H9 (cell line): ENCODE results near the gene CCND2. TPM values are rescaled to one million over a fixed set of nuclear protein-coding genes. Genes with fewer than 3 reads are reported as not detected.

Source experiments
- DNase-seq: peaks from one replicate; pipeline ENCODE4 v3.0.0-alpha.2; 2017
- H2AFZ ChIP-seq: one replicate; pipeline ENCODE4 v1.6.1; 2013; ENCODE audit warnings: mild to moderate bottlenecking, low read length, control low read depth, moderate library complexity
- H2AK5ac ChIP-seq: 2 replicates; pipeline ENCODE4 v1.6.1; 2013; ENCODE audit warnings: low read length, control low read depth, mixed read lengths; ENCODE audit not compliant: insufficient read length
- H2BK120ac ChIP-seq: one replicate; pipeline ENCODE4 v1.6.1; 2013; ENCODE audit warnings: low read depth, mild to moderate bottlenecking, low read length, control low read depth, inconsistent platforms; ENCODE audit not compliant: poor library complexity, severe bottlenecking
- H2BK12ac ChIP-seq: 2 replicates; pipeline ENCODE4 v1.6.1; 2013; ENCODE audit warnings: low read length, control low read depth, mixed read lengths, low read depth; ENCODE audit not compliant: insufficient read length
- H2BK15ac ChIP-seq: 2 replicates; pipeline ENCODE4 v1.6.1; 2013; ENCODE audit warnings: low read depth, low read length, control low read depth
- H2BK20ac ChIP-seq: one replicate; pipeline ENCODE4 v1.6.1; 2013; ENCODE audit warnings: low read depth, mild to moderate bottlenecking, low read length, control low read depth, inconsistent platforms; ENCODE audit not compliant: poor library complexity, severe bottlenecking
- H2BK5ac ChIP-seq: 2 replicates; pipeline ENCODE4 v1.6.1; 2013; ENCODE audit warnings: low read length, control low read depth, mixed read lengths; ENCODE audit not compliant: insufficient read length
- H3K14ac ChIP-seq: 2 replicates; pipeline ENCODE4 v1.6.1; 2013; ENCODE audit warnings: low read length, control low read depth; ENCODE audit not compliant: insufficient read depth
- H3K18ac ChIP-seq: 2 replicates; pipeline ENCODE4 v1.6.1; 2013; ENCODE audit warnings: low read depth, mild to moderate bottlenecking, mixed read lengths, low read length, control low read depth; ENCODE audit not compliant: insufficient read length
- H3K23ac ChIP-seq: 2 replicates; pipeline ENCODE4 v1.6.1; 2013; ENCODE audit warnings: low read length, control low read depth, mixed read lengths, low read depth; ENCODE audit not compliant: insufficient read length
- H3K23me2 ChIP-seq: 2 replicates; pipeline ENCODE4 v1.6.1; 2013; ENCODE audit warnings: low read depth, mild to moderate bottlenecking, mixed read lengths, low read length, control low read depth; ENCODE audit not compliant: insufficient read length, poor library complexity, severe bottlenecking
- H3K27ac ChIP-seq: 2 replicates; pipeline ENCODE4 v1.5.1; 2013; ENCODE audit warnings: low read length, control low read depth, mixed read lengths, low read depth; ENCODE audit not compliant: insufficient read length
- H3K27me3 ChIP-seq: 2 replicates; pipeline ENCODE4 v1.6.1; 2013; ENCODE audit warnings: low read length, control low read depth, inconsistent platforms; ENCODE audit not compliant: insufficient read depth
- H3K4ac ChIP-seq: 2 replicates; pipeline ENCODE4 v1.6.1; 2013; ENCODE audit warnings: low read depth, mild to moderate bottlenecking, control low read depth, inconsistent platforms, low read length, moderate library complexity
- H3K4me1 ChIP-seq: 2 replicates; pipeline ENCODE4 v1.6.1; 2013; ENCODE audit warnings: low read length, control low read depth, inconsistent platforms; ENCODE audit not compliant: insufficient read depth
- H3K4me2 ChIP-seq: 2 replicates; pipeline ENCODE4 v1.6.1; 2013; ENCODE audit warnings: low read length, control low read depth, mixed read lengths; ENCODE audit not compliant: insufficient read length, insufficient read depth
- H3K56ac ChIP-seq: 2 replicates; pipeline ENCODE4 v1.6.1; 2013; ENCODE audit warnings: low read depth, mild to moderate bottlenecking, mixed read lengths, low read length, control low read depth; ENCODE audit not compliant: insufficient read length
- H3K79me1 ChIP-seq: 2 replicates; pipeline ENCODE4 v1.6.1; 2013; ENCODE audit warnings: low read depth, mild to moderate bottlenecking, moderate library complexity, low read length, control low read depth, inconsistent platforms; ENCODE audit not compliant: insufficient read depth, poor library complexity, severe bottlenecking
- H3K79me2 ChIP-seq: 2 replicates; pipeline ENCODE4 v1.6.1; 2013; ENCODE audit warnings: low read length, control low read depth, inconsistent platforms; ENCODE audit not compliant: insufficient read depth
- H3K9ac ChIP-seq: 2 replicates; pipeline ENCODE4 v1.6.1; 2013; ENCODE audit warnings: low read length, control low read depth, mixed read lengths; ENCODE audit not compliant: insufficient read length; ENCODE audit errors: extremely low read depth
- H3K9me3 ChIP-seq: one replicate; pipeline ENCODE4 v1.6.1; 2013; ENCODE audit warnings: low read depth, low read length, inconsistent platforms; ENCODE audit not compliant: control insufficient read depth
- H3T11ph ChIP-seq: one replicate; pipeline ENCODE4 v1.6.1; 2013; ENCODE audit warnings: mild to moderate bottlenecking, low read length, control low read depth, inconsistent platforms
- H4K20me1 ChIP-seq: one replicate; pipeline ENCODE4 v1.6.1; 2013; ENCODE audit not compliant: control insufficient read depth, insufficient read length, insufficient read depth
- H4K5ac ChIP-seq: 2 replicates; pipeline ENCODE4 v1.6.1; 2013; ENCODE audit warnings: low read depth, mild to moderate bottlenecking, mixed read lengths, low read length, control low read depth; ENCODE audit not compliant: insufficient read length
- H4K8ac ChIP-seq: replicated peaks from 2 replicates; pipeline ENCODE4 v1.6.1; 2013; ENCODE audit warnings: low read length, control low read depth, mixed read lengths, low read depth; ENCODE audit not compliant: insufficient read length
- H4K91ac ChIP-seq: 2 replicates; pipeline ENCODE4 v1.6.1; 2013; ENCODE audit warnings: low read depth, mild to moderate bottlenecking, moderate library complexity, mixed read lengths, low read length, control low read depth; ENCODE audit not compliant: insufficient read length
- H3K27ac Mint-ChIP-seq, 3 experiments: 2 replicates in 2 of 3; 3 replicates in 1 of 3; pipeline ENCODE4 v1.8.0; 2020 to 2021; ENCODE audit warnings: mixed read lengths in 3 of 3, mild to moderate bottlenecking in 1 of 3, moderate library complexity in 1 of 3
- H3K27me3 Mint-ChIP-seq: 2 replicates; pipeline ENCODE4 v1.8.0; 2021; ENCODE audit warnings: low read depth, mild to moderate bottlenecking, moderate library complexity, mixed read lengths
- H3K36me3 Mint-ChIP-seq, 3 experiments: 2 replicates in 2 of 3; 3 replicates in 1 of 3; pipeline ENCODE4 v1.8.0; 2020 to 2021; ENCODE audit warnings: low read depth in 3 of 3, mixed read lengths in 3 of 3; ENCODE audit not compliant: insufficient read depth in 1 of 3
- H3K4me1 Mint-ChIP-seq, 2 experiments: 2 replicates each; pipeline ENCODE4 v1.8.0; 2020; ENCODE audit warnings: mixed read lengths in 2 of 2
- H3K4me3 Mint-ChIP-seq, 2 experiments: 2 replicates in 1 of 2; 3 replicates in 1 of 2; pipeline ENCODE4 v1.8.0; 2020 to 2021; ENCODE audit warnings: mild to moderate bottlenecking in 2 of 2, mixed read lengths in 2 of 2, moderate library complexity in 1 of 2
- H3K9me3 Mint-ChIP-seq, 2 experiments: 2 replicates in 1 of 2; 3 replicates in 1 of 2; pipeline ENCODE4 v1.8.0; 2020; ENCODE audit warnings: mild to moderate bottlenecking in 2 of 2, mixed read lengths in 2 of 2, moderate library complexity in 1 of 2
- WGBS: extraction: QIAGEN DNeasy Blood & Tissue Kit; methylation state at CpG from one replicate; pipeline ENCODE4 v1.1.7; 2013; ENCODE audit warnings: missing lambda C conversion rate, low lambda C conversion rate, mixed read lengths; ENCODE audit not compliant: insufficient read length; ENCODE audit errors: extremely low coverage; 5-methylcytosine and 5-hydroxymethylcytosine counted together
- total RNA-seq: library from RNA; stranded (reverse); gene quantifications from 2 replicates; pipeline ENCODE4 v1.2.1, GENCODE V29; 2021
- TF ChIP-seq, protein P1 (sequence below): fragments of 200-600 bp; sonication (generic); conservative IDR thresholded peaks from 3 replicates; pipeline ENCODE4 v1.8.0; 2021; ENCODE audit warnings: antibody characterized with exemption, mild to moderate bottlenecking

Gene CCND2
- total RNA-seq, 1 experiment from 2014 or later: 104 TPM

DNA sequence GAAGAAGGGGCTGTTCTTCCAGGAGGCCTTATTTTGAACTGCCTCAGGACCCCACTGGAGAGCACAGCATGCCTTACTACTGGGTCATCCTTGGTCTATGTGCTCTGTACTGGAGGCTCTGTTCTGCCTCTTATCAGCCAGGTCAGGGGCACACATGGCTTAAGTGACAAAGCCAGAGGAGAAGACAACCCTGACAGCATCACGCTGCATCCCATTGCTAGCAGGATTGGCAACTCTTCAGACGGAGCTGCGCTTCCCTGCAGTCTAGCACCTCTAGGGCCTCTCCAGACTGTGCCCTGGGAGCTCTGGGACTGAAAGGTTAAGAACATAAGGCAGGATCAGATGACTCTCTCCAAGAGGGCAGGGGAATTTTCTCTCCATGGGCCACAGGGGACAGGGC, 30.2 kb downstream of the CCND2 start:
- Histone ChIP-seq H3K79me2 (no peaks in the 10 kb centered on the region), H2BK12ac (no peak overlapping the region), H3K23ac (no peak overlapping the region), H3K4me1 (no peaks in the 10 kb centered on the region; the same call in 1 of the 2 replicates), H3K9ac (no peak overlapping the region), H4K5ac (no peak overlapping the region), H3K14ac (no peak overlapping the region), H3K4ac (no peak overlapping the region), H3K56ac (no peak overlapping the region), H4K20me1 (no peaks in the 10 kb centered on the region), H3K27me3 (no peaks in the 10 kb centered on the region), H3K79me1 (peaks cover 4% of the 10 kb centered on the region), H3T11ph (no peak overlapping the region), H3K27ac (no peak overlapping the region), H2AK5ac (no peak overlapping the region), H4K91ac (no peak overlapping the region), H2AFZ (no peak overlapping the region), H2BK5ac (no peak overlapping the region), H2BK120ac (no peak overlapping the region), H3K4me2 (no peak overlapping the region), H3K23me2 (no peaks in the 10 kb centered on the region), H2BK15ac (no peak overlapping the region), H3K18ac (no peak overlapping the region), H4K8ac (no peak overlapping the region), H2BK20ac (no peak overlapping the region), H3K9me3 (no peaks in the 10 kb centered on the region)
- DNase-seq: no peak
- H3K9me3 Mint-ChIP-seq: no peaks in the 10 kb centered on the region
- H3K36me3 Mint-ChIP-seq: peaks cover 32 to 67% (median 56%) of the 10 kb centered on the region in 3 experiments
- peaks cover 24 to 25% of the 10 kb centered on the region in 2 experiments for H3K4me1 Mint-ChIP-seq
- H3K4me3 Mint-ChIP-seq: no peak overlapping the region
- no CpG with 5 or more reads among the region's 3 CpGs for WGBS
- H3K27ac Mint-ChIP-seq: no peak overlapping the region; a peak in 1 of 7 replicates
- TF ChIP-seq, protein P1, sequence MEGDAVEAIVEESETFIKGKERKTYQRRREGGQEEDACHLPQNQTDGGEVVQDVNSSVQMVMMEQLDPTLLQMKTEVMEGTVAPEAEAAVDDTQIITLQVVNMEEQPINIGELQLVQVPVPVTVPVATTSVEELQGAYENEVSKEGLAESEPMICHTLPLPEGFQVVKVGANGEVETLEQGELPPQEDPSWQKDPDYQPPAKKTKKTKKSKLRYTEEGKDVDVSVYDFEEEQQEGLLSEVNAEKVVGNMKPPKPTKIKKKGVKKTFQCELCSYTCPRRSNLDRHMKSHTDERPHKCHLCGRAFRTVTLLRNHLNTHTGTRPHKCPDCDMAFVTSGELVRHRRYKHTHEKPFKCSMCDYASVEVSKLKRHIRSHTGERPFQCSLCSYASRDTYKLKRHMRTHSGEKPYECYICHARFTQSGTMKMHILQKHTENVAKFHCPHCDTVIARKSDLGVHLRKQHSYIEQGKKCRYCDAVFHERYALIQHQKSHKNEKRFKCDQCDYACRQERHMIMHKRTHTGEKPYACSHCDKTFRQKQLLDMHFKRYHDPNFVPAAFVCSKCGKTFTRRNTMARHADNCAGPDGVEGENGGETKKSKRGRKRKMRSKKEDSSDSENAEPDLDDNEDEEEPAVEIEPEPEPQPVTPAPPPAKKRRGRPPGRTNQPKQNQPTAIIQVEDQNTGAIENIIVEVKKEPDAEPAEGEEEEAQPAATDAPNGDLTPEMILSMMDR: no peak
- no peaks in the 10 kb centered on the region for H3K27me3 Mint-ChIP-seq
